RWPE1 (cell line): ENCODE measurements around the gene MIPOL1.

Experiments
- CTCF ChIA-PET: fragments of 350-600 bp; sonication (Branson Sonifier 250); formaldehyde crosslinking; extraction: SDS; loops from one replicate; lab custom pipeline; 2021; lab: Yijun Ruan, JAX
- POLR2A ChIA-PET: fragments of 400-600 bp; formaldehyde crosslinking; extraction: SDS; loops from one replicate; lab custom pipeline; 2020; ENCODE audit warnings: antibody characterized with exemption; ENCODE audit not compliant: low non-redundant PET; lab: Yijun Ruan, JAX
- DNase-seq: peaks from one replicate; pipeline ENCODE4 v3.0.0; 2012; ENCODE audit warnings: low spot score
- H3K27ac ChIP-seq: fragments of 450-650 bp; 2 replicates; pipeline ENCODE4 v1.5.1; 2017
- CTCF ChIP-seq: fragments of 450-650 bp; conservative IDR thresholded peaks from 2 replicates; pipeline ENCODE4 v1.5.1; 2017; ENCODE audit warnings: low read depth, mild to moderate bottlenecking

The MIPOL1 gene

GRCh38 chr14:37584211-37585100 lies 386.7 kb downstream of the MIPOL1 start:
- DNase-seq: no peak
- no peak overlapping the region for H3K27ac ChIP-seq
- TF ChIP-seq CTCF: no peak
- ChIA-PET POLR2A (no interaction called here), CTCF (no interaction called here)

GRCh38 chr14:37585101-37585511 lies 387.4 kb downstream of the MIPOL1 start:
- TF ChIP-seq CTCF: no peak
- POLR2A ChIA-PET: no interaction called here
- no peak overlapping the region for H3K27ac ChIP-seq
- CTCF ChIA-PET: no interaction called here
- DNase-seq: no peak

GRCh38 chr14:37585971-37586796 lies 388.4 kb downstream of the MIPOL1 start:
- TF ChIP-seq CTCF: no peak
- CTCF ChIA-PET: interaction anchor here (1.1 kb wide), 1 partner anchor 175 kb away, joined by 5 read pairs; no protein-coding TSS in a partner anchor
- POLR2A ChIA-PET: no interaction called here
- DNase-seq: no peak
- H3K27ac ChIP-seq: no peak overlapping the region

- H3K27ac ChIP-seq: no peak overlapping the region
- no peak for DNase-seq
- no peak for TF ChIP-seq CTCF
- POLR2A ChIA-PET: no interaction called here
- CTCF ChIA-PET: interaction anchor here (1.1 kb wide), 1 partner anchor 175 kb away, joined by 5 read pairs; no protein-coding TSS in a partner anchor
Observed at GRCh38 chr14:37586797-37587130, 389.0 kb downstream of the MIPOL1 start.

DNA sequence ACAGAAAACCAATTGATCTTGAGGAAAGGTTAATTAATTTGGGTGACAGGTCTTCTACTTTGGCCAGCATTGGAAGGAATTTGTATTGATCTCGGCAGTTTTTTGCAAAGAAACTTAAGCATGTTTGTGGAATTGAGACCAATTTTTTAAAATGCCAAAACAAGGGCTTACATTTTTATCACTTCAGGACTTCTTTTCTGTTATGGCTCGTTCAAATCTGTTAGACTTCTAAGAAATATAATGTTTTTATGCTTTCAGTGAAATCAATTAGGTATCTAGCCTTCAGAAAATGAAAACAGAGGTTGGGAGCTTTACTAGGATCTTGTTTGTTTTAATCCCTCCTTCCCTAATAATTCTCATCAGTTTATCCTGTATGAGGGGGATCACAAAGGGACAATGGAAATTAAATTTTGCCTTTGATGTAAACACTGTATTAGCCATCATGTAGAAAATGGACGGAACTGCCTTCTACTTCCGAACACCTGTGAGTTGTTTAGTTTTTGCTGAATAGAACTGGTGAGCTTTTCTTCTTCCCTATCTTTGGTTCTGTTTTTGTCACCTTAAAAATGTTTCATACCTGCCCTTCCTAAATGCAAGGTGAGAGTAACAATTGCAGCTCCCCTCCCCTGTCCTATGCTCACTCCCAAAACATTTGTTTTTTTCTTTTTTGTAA lies 389.5 kb downstream of the MIPOL1 start:
- no peak for DNase-seq
- ChIA-PET CTCF (interaction anchor here (1.1 kb wide), 1 partner anchor 176 kb away, joined by 5 read pairs; no protein-coding TSS in a partner anchor), POLR2A (no interaction called here)
- H3K27ac ChIP-seq: no peak overlapping the region
- TF ChIP-seq CTCF: no peak
